H9 (cell line): ENCODE measurements around the gene FHIT. TPM values are rescaled to one million over a fixed set of nuclear protein-coding genes. Genes with fewer than 3 reads are reported as not detected.
A peak's percentile ranks its signal among the peaks of the same experiment; 100 is the strongest.

Experiments used
- DNase-seq: peaks from one replicate; pipeline ENCODE4 v3.0.0-alpha.2; 2017
- H2AFZ ChIP-seq: one replicate; pipeline ENCODE4 v1.6.1; 2013; ENCODE audit warnings: mild to moderate bottlenecking, low read length, control low read depth, moderate library complexity
- H2AK5ac ChIP-seq: 2 replicates; pipeline ENCODE4 v1.6.1; 2013; ENCODE audit warnings: low read length, control low read depth, mixed read lengths; ENCODE audit not compliant: insufficient read length
- H2BK120ac ChIP-seq: one replicate; pipeline ENCODE4 v1.6.1; 2013; ENCODE audit warnings: low read depth, mild to moderate bottlenecking, low read length, control low read depth, inconsistent platforms; ENCODE audit not compliant: poor library complexity, severe bottlenecking
- H2BK12ac ChIP-seq: 2 replicates; pipeline ENCODE4 v1.6.1; 2013; ENCODE audit warnings: low read length, control low read depth, mixed read lengths, low read depth; ENCODE audit not compliant: insufficient read length
- H2BK15ac ChIP-seq: 2 replicates; pipeline ENCODE4 v1.6.1; 2013; ENCODE audit warnings: low read depth, low read length, control low read depth
- H2BK20ac ChIP-seq: one replicate; pipeline ENCODE4 v1.6.1; 2013; ENCODE audit warnings: low read depth, mild to moderate bottlenecking, low read length, control low read depth, inconsistent platforms; ENCODE audit not compliant: poor library complexity, severe bottlenecking
- H2BK5ac ChIP-seq: 2 replicates; pipeline ENCODE4 v1.6.1; 2013; ENCODE audit warnings: low read length, control low read depth, mixed read lengths; ENCODE audit not compliant: insufficient read length
- H3K14ac ChIP-seq: 2 replicates; pipeline ENCODE4 v1.6.1; 2013; ENCODE audit warnings: low read length, control low read depth; ENCODE audit not compliant: insufficient read depth
- H3K18ac ChIP-seq: 2 replicates; pipeline ENCODE4 v1.6.1; 2013; ENCODE audit warnings: low read depth, mild to moderate bottlenecking, mixed read lengths, low read length, control low read depth; ENCODE audit not compliant: insufficient read length
- H3K23ac ChIP-seq: 2 replicates; pipeline ENCODE4 v1.6.1; 2013; ENCODE audit warnings: low read length, control low read depth, mixed read lengths, low read depth; ENCODE audit not compliant: insufficient read length
- H3K23me2 ChIP-seq: 2 replicates; pipeline ENCODE4 v1.6.1; 2013; ENCODE audit warnings: low read depth, mild to moderate bottlenecking, mixed read lengths, low read length, control low read depth; ENCODE audit not compliant: insufficient read length, poor library complexity, severe bottlenecking
- H3K27ac ChIP-seq: 2 replicates; pipeline ENCODE4 v1.5.1; 2013; ENCODE audit warnings: low read length, control low read depth, mixed read lengths, low read depth; ENCODE audit not compliant: insufficient read length
- H3K27me3 ChIP-seq: 2 replicates; pipeline ENCODE4 v1.6.1; 2013; ENCODE audit warnings: low read length, control low read depth, inconsistent platforms; ENCODE audit not compliant: insufficient read depth
- H3K4ac ChIP-seq: 2 replicates; pipeline ENCODE4 v1.6.1; 2013; ENCODE audit warnings: low read depth, mild to moderate bottlenecking, control low read depth, inconsistent platforms, low read length, moderate library complexity
- H3K4me1 ChIP-seq: 2 replicates; pipeline ENCODE4 v1.6.1; 2013; ENCODE audit warnings: low read length, control low read depth, inconsistent platforms; ENCODE audit not compliant: insufficient read depth
- H3K4me2 ChIP-seq: 2 replicates; pipeline ENCODE4 v1.6.1; 2013; ENCODE audit warnings: low read length, control low read depth, mixed read lengths; ENCODE audit not compliant: insufficient read length, insufficient read depth
- H3K56ac ChIP-seq: 2 replicates; pipeline ENCODE4 v1.6.1; 2013; ENCODE audit warnings: low read depth, mild to moderate bottlenecking, mixed read lengths, low read length, control low read depth; ENCODE audit not compliant: insufficient read length
- H3K79me1 ChIP-seq: 2 replicates; pipeline ENCODE4 v1.6.1; 2013; ENCODE audit warnings: low read depth, mild to moderate bottlenecking, moderate library complexity, low read length, control low read depth, inconsistent platforms; ENCODE audit not compliant: insufficient read depth, poor library complexity, severe bottlenecking
- H3K79me2 ChIP-seq: 2 replicates; pipeline ENCODE4 v1.6.1; 2013; ENCODE audit warnings: low read length, control low read depth, inconsistent platforms; ENCODE audit not compliant: insufficient read depth
- H3K9ac ChIP-seq: 2 replicates; pipeline ENCODE4 v1.6.1; 2013; ENCODE audit warnings: low read length, control low read depth, mixed read lengths; ENCODE audit not compliant: insufficient read length; ENCODE audit errors: extremely low read depth
- H3K9me3 ChIP-seq: one replicate; pipeline ENCODE4 v1.6.1; 2013; ENCODE audit warnings: low read depth, low read length, inconsistent platforms; ENCODE audit not compliant: control insufficient read depth
- H3T11ph ChIP-seq: one replicate; pipeline ENCODE4 v1.6.1; 2013; ENCODE audit warnings: mild to moderate bottlenecking, low read length, control low read depth, inconsistent platforms
- H4K20me1 ChIP-seq: one replicate; pipeline ENCODE4 v1.6.1; 2013; ENCODE audit not compliant: control insufficient read depth, insufficient read length, insufficient read depth
- H4K5ac ChIP-seq: 2 replicates; pipeline ENCODE4 v1.6.1; 2013; ENCODE audit warnings: low read depth, mild to moderate bottlenecking, mixed read lengths, low read length, control low read depth; ENCODE audit not compliant: insufficient read length
- H4K8ac ChIP-seq: replicated peaks from 2 replicates; pipeline ENCODE4 v1.6.1; 2013; ENCODE audit warnings: low read length, control low read depth, mixed read lengths, low read depth; ENCODE audit not compliant: insufficient read length
- H4K91ac ChIP-seq: 2 replicates; pipeline ENCODE4 v1.6.1; 2013; ENCODE audit warnings: low read depth, mild to moderate bottlenecking, moderate library complexity, mixed read lengths, low read length, control low read depth; ENCODE audit not compliant: insufficient read length
- H3K27ac Mint-ChIP-seq, 3 experiments: 2 replicates in 2 of 3; 3 replicates in 1 of 3; pipeline ENCODE4 v1.8.0; 2020 to 2021; ENCODE audit warnings: mixed read lengths in 3 of 3, mild to moderate bottlenecking in 1 of 3, moderate library complexity in 1 of 3
- H3K27me3 Mint-ChIP-seq: 2 replicates; pipeline ENCODE4 v1.8.0; 2021; ENCODE audit warnings: low read depth, mild to moderate bottlenecking, moderate library complexity, mixed read lengths
- H3K36me3 Mint-ChIP-seq, 3 experiments: 2 replicates in 2 of 3; 3 replicates in 1 of 3; pipeline ENCODE4 v1.8.0; 2020 to 2021; ENCODE audit warnings: low read depth in 3 of 3, mixed read lengths in 3 of 3; ENCODE audit not compliant: insufficient read depth in 1 of 3
- H3K4me1 Mint-ChIP-seq, 2 experiments: 2 replicates each; pipeline ENCODE4 v1.8.0; 2020; ENCODE audit warnings: mixed read lengths in 2 of 2
- H3K4me3 Mint-ChIP-seq, 2 experiments: 2 replicates in 1 of 2; 3 replicates in 1 of 2; pipeline ENCODE4 v1.8.0; 2020 to 2021; ENCODE audit warnings: mild to moderate bottlenecking in 2 of 2, mixed read lengths in 2 of 2, moderate library complexity in 1 of 2
- H3K9me3 Mint-ChIP-seq, 2 experiments: 2 replicates in 1 of 2; 3 replicates in 1 of 2; pipeline ENCODE4 v1.8.0; 2020; ENCODE audit warnings: mild to moderate bottlenecking in 2 of 2, mixed read lengths in 2 of 2, moderate library complexity in 1 of 2
- CTCF ChIP-seq: fragments of 200-600 bp; sonication (generic); conservative IDR thresholded peaks from 3 replicates; pipeline ENCODE4 v1.8.0; 2021; ENCODE audit warnings: antibody characterized with exemption, mild to moderate bottlenecking
- WGBS: extraction: QIAGEN DNeasy Blood & Tissue Kit; methylation state at CpG from one replicate; pipeline ENCODE4 v1.1.7; 2013; ENCODE audit warnings: missing lambda C conversion rate, low lambda C conversion rate, mixed read lengths; ENCODE audit not compliant: insufficient read length; ENCODE audit errors: extremely low coverage; 5-methylcytosine and 5-hydroxymethylcytosine counted together
- total RNA-seq: library from RNA; stranded (reverse); gene quantifications from 2 replicates; pipeline ENCODE4 v1.2.1, GENCODE V29; 2021

The FHIT gene
- total RNA-seq, 1 experiment from 2014 or later: 3.0 TPM

GRCh38 chr3:60742606-60743145 lies 508.6 kb downstream of the FHIT start:
- H3K4me1 Mint-ChIP-seq: peaks cover 51 to 57% of the 10 kb centered on the region in 2 experiments
- no peaks in the 10 kb centered on the region for H3K9me3 ChIP-seq
- no peak overlapping the region for H3K23ac ChIP-seq
- H3K14ac ChIP-seq: no peak overlapping the region
- no peak overlapping the region for H4K5ac ChIP-seq
- no peak overlapping the region for H2BK12ac ChIP-seq
- H3K4me1 ChIP-seq: peaks cover 2% of the 10 kb centered on the region; the same call in 1 of the 2 replicates
- H4K8ac ChIP-seq: no peak overlapping the region
- WGBS: no CpG with 5 or more reads among the region's 8 CpGs
- no peak overlapping the region for H2AK5ac ChIP-seq
- peaks cover 3 to 4% of the 10 kb centered on the region in 2 experiments; a peak in 3 of 5 replicates for H3K9me3 Mint-ChIP-seq
- no peak overlapping the region for H2AFZ ChIP-seq
- H3K79me2 ChIP-seq: no peaks in the 10 kb centered on the region
- H2BK20ac ChIP-seq: no peak overlapping the region
- no peak overlapping the region for H2BK5ac ChIP-seq
- H3K27me3 ChIP-seq: peaks cover 2% of the 10 kb centered on the region; the same call in 1 of the 2 replicates
- no peak overlapping the region for H3K4ac ChIP-seq
- H3K27me3 Mint-ChIP-seq: peaks cover 6% of the 10 kb centered on the region
- H3K23me2 ChIP-seq: no peaks in the 10 kb centered on the region
- no peak overlapping the region for H3K56ac ChIP-seq
- TF ChIP-seq CTCF: peak; percentile 84
- no peak overlapping the region for H2BK15ac ChIP-seq
- H3K9ac ChIP-seq: no peak overlapping the region
- H2BK120ac ChIP-seq: no peak overlapping the region
- no peak overlapping the region for H3K27ac Mint-ChIP-seq
- H3K4me3 Mint-ChIP-seq: no peak overlapping the region
- DNase-seq: peak; percentile 80
- no peak overlapping the region for H3K4me2 ChIP-seq
- H3K79me1 ChIP-seq: no peaks in the 10 kb centered on the region
- H3K27ac ChIP-seq: no peak overlapping the region
- no peaks in the 10 kb centered on the region for H4K20me1 ChIP-seq
- H3T11ph ChIP-seq: no peak overlapping the region
- H3K18ac ChIP-seq: no peak overlapping the region
- no peak overlapping the region for H4K91ac ChIP-seq
- peaks cover 0 to 5% (median 0%) of the 10 kb centered on the region in 3 experiments; a peak in 5 of 7 replicates for H3K36me3 Mint-ChIP-seq
